ENCODE measurements around the gene MRPL41. TPM values are rescaled to one million over a fixed set of nuclear protein-coding genes. Genes with fewer than 3 reads are reported as not detected.
"Not testable (repeated sequence)": the region's sequence is repeated elsewhere in the genome, so short reads cannot be mapped to it uniquely, and the experiment has no call there.

Gene MRPL41
- total RNA-seq, 1 experiment from 2014 or later = 62.2 TPM

DNA sequence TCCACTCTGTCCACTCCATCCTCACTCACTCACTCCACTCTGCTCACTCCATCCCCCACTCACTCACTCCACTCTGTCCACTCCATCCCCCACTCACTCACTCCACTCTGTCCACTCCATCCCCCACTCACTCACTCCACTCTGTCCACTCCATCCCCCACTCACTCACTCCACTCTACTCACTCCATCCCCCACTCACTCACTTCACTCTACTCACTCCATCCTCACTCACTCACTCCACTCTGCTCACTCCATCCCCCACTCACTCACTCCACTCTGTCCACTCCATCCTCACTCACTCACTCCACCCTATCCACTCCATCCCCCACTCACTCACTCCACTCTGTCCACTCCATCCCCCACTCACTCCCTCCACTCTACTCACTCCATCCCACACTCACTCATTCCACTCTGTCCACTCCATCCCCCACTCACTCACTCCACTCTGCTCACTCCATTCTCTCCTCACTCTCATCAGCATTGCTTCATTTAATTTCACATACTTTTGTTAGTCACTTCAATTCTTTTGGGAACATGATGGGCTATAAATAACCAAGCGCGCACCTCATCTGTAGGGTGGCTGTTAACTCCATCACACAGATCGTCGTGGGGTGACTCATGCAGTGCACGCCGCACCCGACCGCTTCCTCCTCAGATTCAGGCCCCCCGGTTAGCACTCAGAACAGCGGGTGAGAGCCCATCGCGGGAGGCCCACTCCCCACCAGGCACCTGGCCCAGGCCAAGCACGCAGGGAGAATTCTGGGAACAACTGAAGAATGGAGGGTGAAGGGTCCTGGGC lies 32.8 kb upstream of the MRPL41 start:
- not testable (repeated sequence) for DNase-seq, H3K4me3 ChIP-seq, H3K36me3 ChIP-seq, H3K9me3 ChIP-seq, H3K27me3 ChIP-seq

DNA sequence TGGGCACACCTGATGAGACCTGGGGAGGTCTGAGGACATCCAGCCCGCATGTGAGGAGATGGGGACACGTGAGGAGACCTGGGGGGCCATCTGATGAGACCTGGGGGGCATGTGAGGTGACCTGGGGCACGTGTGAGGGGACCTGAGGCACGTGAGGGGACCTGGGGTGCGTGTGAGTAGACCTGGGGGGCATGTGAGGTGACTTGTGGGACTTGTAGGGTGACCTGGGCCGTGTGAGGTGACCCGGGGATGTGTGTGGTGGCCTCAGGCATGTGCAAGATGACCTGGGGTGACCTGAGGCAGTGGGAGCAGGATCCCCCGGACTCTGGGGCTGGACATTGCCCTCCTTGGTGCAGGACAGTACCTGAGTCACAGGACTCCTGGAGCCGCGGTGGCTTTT lies 32.1 kb upstream of the MRPL41 start:
- no peaks in the 10 kb centered on the region for H3K36me3 ChIP-seq
- no peaks in the 10 kb centered on the region for H3K9me3 ChIP-seq
- DNase-seq = no peak
- H3K27me3 ChIP-seq = no peaks in the 10 kb centered on the region
- no peak overlapping the region for H3K4me3 ChIP-seq

DNA sequence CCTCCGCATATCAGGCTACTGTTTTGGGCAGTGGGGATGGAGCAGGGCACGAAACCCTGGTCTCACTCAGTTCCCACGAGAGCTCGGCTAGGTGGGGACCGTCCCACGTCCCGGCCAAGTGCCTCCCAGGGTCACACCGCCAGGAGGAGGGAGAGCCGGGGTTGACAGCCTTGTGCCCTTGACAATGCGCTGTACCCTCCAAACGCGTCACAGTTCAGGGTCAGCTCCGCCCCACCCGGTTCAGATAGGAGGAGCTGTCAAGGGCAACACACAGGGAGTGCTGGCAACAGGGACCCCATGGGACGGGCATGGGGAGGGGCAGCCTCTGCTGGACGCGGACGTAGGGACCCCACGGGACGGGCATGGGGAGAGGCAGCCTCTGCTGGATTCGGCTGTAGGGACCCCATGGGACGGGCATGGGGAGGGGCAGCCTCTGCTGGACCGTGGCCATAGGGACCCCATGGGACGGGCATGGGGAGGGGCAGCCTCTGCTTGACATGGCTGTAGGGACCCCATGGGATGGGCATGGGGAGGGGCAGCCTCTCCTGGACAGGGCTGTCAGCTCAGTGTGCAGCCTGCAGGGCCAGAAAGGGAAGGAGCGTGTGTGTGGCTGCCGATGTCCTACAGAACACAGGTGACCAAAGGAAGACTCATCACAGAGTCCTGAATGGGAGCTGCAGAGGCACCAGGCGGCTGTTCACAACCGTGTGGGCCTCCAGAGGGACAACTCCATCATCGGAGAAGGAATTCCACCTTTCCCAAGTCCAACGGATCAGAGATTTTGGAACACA lies 30.9 kb upstream of the MRPL41 start:
- no peaks in the 10 kb centered on the region for H3K9me3 ChIP-seq
- H3K36me3 ChIP-seq = no peaks in the 10 kb centered on the region
- no peaks in the 10 kb centered on the region for H3K27me3 ChIP-seq
- no peak for DNase-seq
- no peak overlapping the region for H3K4me3 ChIP-seq

GRCh38 chr9:137521405-137521985 lies 30.2 kb upstream of the MRPL41 start:
- Histone ChIP-seq H3K27me3 (no peaks in the 10 kb centered on the region), H3K9me3 (no peaks in the 10 kb centered on the region), H3K4me3 (no peak overlapping the region), H3K36me3 (no peaks in the 10 kb centered on the region)
- DNase-seq = no peak

- no peak for DNase-seq
- Histone ChIP-seq H3K36me3 (no peaks in the 10 kb centered on the region), H3K9me3 (no peaks in the 10 kb centered on the region), H3K4me3 (no peak overlapping the region), H3K27me3 (no peaks in the 10 kb centered on the region)
These were observed 28.8 kb upstream of the MRPL41 start for GRCh38 chr9:137522746-137523455.

DNA sequence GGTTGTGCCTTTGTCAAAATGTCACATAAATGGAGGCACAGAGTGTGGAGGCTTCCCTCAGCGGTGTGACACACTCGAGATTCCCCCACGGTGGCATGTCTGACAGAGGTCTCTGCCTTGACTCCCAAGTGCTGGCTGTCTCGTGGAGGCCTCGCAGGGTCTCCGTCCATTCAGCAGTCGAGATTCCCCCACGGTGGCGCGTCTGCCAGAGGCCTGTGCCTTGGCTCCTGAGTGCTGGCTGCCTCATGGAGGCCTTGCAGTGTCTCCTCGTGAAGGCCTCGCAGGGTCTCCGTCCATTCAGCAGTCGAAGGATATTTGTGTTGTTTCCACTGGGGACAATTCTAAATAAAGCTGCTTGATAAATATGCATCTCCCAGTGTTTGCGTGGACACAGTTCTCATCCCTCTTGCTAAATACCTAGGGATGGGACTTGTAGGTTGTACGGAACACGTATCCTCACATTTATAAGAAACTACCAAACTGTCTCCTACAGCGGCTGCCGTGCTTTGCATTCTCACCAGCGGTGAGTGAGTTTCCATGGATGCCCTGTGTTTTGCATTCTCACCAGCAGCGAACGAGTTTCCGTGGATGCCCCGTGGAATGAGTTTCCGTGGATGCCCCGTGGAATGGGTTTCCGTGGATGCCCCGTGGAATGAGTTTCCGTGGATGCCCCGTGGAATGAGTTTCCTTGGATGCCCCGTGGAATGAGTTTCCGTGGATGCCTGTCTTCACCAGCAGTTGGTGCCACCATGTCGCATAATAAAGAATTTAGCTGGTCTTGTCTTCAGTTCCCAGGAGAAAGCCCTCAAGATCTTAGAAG lies 27.3 kb upstream of the MRPL41 start:
- Histone ChIP-seq H3K36me3 (no peaks in the 10 kb centered on the region), H3K27me3 (no peaks in the 10 kb centered on the region), H3K4me3 (no peak overlapping the region), H3K9me3 (no peaks in the 10 kb centered on the region)
- no peak for DNase-seq

GRCh38 chr9:137524981-137525317 lies 26.7 kb upstream of the MRPL41 start:
- Histone ChIP-seq H3K4me3 (no peak overlapping the region), H3K36me3 (no peaks in the 10 kb centered on the region), H3K9me3 (no peaks in the 10 kb centered on the region), H3K27me3 (no peaks in the 10 kb centered on the region)
- DNase-seq = no peak

DNA sequence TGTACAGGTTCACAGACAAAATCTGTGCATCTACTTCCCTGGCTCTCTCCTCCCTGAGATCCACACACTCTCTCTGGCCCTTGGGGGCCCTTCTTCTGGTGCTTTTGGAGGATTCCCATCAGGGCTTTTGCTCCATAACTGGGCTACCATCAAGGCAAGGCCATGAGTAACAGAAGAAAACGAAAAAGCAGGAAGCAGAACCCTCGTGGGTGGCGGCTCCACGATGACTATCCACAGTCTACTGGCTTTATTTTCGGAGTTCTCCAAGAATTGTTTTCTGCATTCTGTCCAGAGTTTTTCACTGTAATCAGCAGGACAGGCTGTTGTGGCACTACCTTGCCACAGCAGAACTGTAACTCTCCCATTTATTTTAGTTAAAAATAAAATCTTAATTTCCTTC lies 21.3 kb upstream of the MRPL41 start:
- Histone ChIP-seq H3K4me3 (no peak overlapping the region), H3K27me3 (no peaks in the 10 kb centered on the region), H3K36me3 (no peaks in the 10 kb centered on the region), H3K9me3 (no peaks in the 10 kb centered on the region)
- DNase-seq = no peak

DNA sequence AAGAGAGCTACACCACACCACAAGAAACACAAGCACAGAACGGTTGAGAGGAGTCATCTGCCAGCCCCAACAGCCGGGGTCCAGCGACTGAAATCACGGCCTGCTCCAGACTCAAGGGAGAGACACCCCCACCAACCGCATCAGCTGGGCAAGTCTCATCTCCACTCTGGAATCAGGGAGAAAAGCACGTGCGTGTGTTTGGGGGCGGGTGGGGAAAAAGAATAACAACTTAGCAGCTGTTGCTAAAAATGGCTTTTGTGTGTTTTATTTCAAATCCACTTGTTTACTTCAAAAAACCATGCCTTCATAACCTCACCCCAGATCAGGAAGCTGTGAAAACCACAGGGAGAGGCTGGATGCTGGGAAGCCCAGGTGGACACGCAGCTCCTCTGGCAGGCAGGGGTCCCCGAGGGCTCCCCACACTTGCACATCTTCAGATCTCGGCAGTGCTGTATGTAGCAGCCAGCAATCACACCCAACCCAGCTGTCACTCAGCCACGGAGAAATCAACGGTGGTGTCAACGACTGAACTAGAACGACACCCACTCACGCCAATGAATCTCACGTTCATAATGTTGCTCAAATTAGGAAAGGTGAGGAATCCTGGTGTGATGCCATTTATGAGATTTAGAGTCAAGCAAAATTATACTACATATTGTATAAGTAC lies 20.4 kb upstream of the MRPL41 start:
- no peak overlapping the region for H3K4me3 ChIP-seq
- no peaks in the 10 kb centered on the region for H3K27me3 ChIP-seq
- H3K9me3 ChIP-seq = no peaks in the 10 kb centered on the region
- H3K36me3 ChIP-seq = no peaks in the 10 kb centered on the region
- no peak for DNase-seq

DNA sequence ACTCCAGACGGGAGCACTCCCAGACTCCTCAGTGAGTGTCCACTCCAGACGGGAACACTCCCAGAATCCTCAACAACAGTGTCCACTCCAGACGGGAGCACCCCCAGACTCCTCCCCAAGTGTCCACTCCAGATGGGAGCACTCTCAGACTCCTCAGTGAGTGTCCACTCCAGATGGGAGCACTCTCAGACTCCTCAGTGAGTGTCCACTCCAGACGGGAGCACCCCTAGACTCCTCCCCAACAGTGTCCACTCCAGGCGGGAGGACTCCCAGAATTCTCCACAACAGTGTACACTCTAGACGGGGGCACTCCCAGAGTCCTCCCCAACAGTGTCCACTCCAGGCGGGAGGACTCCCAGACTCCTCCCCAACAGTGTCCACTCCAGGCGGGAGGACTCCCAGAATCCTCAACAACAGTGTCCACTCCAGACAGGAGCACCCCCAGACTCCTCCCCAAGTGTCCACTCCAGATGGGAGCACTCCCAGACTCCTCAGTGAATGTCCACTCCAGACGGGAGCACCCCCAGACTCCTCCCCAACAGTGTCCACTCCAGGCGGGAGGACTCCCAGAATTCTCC lies 18.7 kb upstream of the MRPL41 start:
- H3K27me3 ChIP-seq, H3K36me3 ChIP-seq, H3K9me3 ChIP-seq, DNase-seq, H3K4me3 ChIP-seq: not testable (repeated sequence)

DNA sequence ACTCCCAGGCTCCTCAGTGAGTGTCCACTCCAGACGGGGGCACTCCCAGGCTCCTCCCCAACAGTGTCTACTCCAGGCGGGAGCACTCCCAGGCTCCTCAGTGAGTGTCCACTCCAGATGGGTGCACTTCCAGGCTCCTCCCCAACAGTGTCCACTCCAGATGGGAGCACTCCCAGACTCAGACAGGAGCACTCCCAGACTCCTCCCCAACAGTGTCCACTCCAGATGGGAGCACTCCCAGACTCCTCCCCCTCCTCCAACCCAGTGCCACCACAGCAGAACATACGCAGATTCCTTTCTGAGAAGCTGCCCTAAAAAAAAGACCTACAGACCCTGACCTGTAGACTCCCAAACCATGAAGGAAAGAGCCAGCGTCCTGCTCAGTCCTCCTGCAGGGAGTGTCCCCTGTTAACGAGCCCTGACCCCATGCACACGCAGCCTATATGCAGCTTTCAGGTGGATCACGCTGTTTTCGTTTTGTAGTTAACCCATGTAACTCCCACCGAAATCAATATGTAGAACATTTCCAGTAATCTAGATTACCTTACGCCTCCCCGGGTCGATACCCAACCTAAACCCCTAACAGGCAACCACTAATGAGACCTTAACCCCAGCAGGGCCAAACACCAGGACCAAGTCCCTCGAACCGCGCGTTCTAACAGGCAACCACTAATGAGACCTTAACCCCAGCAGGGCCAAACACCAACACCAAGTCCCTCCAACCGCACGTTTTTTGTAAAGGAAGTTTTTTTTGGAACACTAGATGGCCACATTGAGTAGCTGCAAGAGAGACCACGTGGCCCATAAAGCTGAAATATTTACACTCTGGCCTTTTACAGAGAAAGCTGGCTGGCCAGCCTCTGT lies 17.2 kb upstream of the MRPL41 start:
- H3K27me3 ChIP-seq = no peaks in the 10 kb centered on the region
- no peaks in the 10 kb centered on the region for H3K36me3 ChIP-seq
- H3K4me3 ChIP-seq = no peak overlapping the region
- no peaks in the 10 kb centered on the region for H3K9me3 ChIP-seq
- DNase-seq = peak; percentile 31

GRCh38 chr9:137535120-137535428 lies 16.6 kb upstream of the MRPL41 start:
- H3K27me3 ChIP-seq = no peaks in the 10 kb centered on the region
- no peaks in the 10 kb centered on the region for H3K36me3 ChIP-seq
- H3K4me3 ChIP-seq = no peak overlapping the region
- no peaks in the 10 kb centered on the region for H3K9me3 ChIP-seq
- no peak for DNase-seq

GRCh38 chr9:137536594-137537131 lies 15.0 kb upstream of the MRPL41 start:
- not testable (repeated sequence) for H3K4me3 ChIP-seq, H3K9me3 ChIP-seq, H3K36me3 ChIP-seq, H3K27me3 ChIP-seq, DNase-seq

DNA sequence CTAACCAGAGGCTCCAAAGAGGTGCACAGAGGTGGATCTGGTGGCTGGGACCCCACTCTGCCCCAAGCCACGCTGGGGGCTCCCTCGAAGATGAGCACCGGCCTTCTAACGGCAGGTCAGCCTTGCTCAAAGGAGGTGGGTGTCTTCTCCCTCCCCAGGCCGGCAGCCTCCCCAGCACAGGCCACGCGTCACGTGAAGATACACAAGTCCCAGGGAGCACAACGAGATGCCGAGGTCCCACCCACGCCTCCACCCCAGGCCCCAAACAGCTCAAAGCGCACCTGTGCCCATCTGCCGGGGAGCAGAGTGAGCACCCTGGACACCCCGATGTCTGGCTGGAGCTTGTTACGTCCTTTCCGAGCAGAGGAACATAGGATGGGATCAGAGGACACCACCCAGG lies 13.6 kb upstream of the MRPL41 start:
- no peak for DNase-seq
- H3K27me3 ChIP-seq = no peaks in the 10 kb centered on the region

GRCh38 chr9:137540536-137540935 lies 11.1 kb upstream of the MRPL41 start:
- H3K9me3 ChIP-seq = no peaks in the 10 kb centered on the region
- no peak for DNase-seq
- no peaks in the 10 kb centered on the region for H3K36me3 ChIP-seq
- no peaks in the 10 kb centered on the region for H3K27me3 ChIP-seq
- H3K4me3 ChIP-seq = no peak overlapping the region

More for the DNA sequence above, 13.6 kb upstream of the MRPL41 start:
- Histone ChIP-seq H3K36me3 (no peaks in the 10 kb centered on the region), H3K9me3 (no peaks in the 10 kb centered on the region), H3K4me3 (no peak overlapping the region)

All from MG63 (cell line).